GM18526 (cell line): ENCODE results near the gene L3MBTL3.

Experiments
- POLR2A ChIP-seq: IDR thresholded peaks from 3 replicates; pipeline ENCODE4 v1.6.1; 2011; ENCODE audit not compliant: insufficient read length; ENCODE audit errors: extremely low read depth

The L3MBTL3 gene

DNA sequence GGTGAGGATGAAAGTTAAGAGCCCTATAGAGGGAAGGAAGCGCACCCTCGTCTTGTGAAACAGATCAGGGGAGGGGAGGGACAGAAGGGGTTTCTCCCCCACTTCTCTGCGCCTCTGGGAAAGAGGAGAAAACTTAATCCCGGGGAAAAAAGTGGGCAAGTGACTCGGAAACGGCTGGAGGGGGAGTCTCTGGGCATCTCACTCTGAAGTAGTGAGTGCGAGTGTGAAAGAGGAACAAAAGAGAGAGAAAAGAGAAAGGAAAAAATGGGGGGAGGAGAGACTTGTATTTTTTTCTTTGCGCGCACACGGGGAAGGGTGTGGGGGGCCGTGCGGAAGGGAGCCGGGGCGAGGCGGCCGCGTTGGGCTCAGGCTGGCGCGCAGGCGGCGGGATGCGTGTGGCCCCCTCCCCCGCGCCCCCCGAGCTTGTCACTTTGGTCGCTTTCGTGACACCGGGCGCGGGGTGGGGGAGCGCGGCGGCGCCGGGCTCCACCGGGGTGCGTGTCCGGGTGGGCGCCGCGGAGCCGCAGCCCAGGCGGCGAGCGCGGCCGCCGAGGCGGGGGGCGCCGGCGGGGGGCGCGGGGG, 454 bp downstream of the L3MBTL3 start:
- no peak for TF ChIP-seq POLR2A

DNA sequence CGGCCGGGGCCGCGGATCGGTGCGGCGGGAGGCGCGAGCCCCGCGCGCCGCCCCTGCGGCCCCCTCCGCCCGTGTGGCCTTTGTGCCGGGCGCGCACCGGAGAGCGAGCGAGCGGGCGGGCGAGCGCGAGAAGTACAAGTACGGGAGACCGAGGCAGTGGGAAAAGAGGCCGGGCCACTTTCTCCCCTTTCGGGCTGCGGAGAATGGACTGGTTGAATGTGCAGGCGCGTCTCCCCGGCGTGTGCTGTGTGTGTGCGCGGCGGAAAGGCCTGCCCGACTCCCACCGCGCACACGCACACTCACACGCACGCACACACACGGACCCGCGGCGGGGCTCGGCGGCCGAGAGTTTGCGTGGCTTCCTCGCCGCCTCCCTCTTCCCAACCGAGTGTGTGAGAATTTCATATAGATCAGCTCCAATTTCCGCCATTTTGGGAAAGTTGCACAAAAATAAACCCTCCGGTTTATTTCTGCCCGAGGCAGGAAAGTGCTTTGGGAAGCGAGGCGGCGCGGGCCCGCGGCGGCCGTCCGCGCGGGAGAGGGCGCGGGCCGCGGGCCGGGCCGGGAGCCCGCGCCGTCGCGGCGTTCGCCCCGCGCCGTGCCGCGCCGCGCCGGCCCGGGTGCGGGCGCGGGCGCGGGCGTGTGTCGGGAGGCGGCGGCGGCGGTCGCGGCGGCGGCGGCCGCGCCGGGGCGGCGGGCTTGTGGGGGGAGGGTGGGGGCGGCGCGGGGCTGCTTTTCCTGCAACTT, 1.1 kb downstream of the L3MBTL3 start:
- no peak for TF ChIP-seq POLR2A

DNA sequence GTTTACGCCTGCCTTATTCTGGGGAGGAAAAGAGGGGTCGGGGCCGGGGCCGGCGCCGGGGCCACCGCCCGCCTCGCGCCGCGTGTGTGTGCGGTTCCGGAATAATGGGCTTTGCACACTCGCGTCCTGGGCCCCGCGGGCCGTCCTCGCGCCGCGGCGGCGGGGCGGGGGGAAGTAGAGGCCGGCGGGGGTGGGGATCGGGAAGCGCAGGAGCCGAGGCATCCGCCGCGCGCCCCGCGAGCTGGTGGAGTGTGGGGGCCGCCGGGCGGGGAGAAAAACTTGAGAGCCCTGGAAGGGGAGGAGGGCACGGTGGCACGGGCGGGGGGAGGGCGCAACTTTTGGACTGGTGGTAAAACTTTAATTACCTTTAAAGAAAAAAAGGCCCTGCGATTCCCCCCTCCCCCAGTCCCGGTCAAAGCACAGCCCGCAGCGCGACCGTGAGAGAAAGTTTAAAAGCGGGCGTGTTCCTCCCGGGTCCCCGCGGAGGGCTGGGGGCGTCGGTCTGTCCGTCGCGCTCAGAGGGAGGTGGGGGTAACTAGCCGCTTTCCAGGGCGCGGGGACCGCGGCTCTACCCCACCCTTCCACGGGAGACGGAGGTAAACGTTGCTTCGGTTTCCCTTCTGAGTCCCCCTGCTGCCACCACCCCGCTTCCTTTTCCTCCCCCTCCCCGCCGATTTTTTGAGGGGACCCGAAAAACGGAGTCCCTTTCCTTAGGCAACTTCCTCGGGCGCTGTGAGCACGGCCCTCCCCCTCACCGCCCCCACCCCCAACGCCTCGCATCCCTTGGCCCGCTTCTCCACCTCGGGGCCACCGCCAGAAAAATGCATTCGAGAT, 1.9 kb downstream of the L3MBTL3 start:
- no peak for TF ChIP-seq POLR2A

DNA sequence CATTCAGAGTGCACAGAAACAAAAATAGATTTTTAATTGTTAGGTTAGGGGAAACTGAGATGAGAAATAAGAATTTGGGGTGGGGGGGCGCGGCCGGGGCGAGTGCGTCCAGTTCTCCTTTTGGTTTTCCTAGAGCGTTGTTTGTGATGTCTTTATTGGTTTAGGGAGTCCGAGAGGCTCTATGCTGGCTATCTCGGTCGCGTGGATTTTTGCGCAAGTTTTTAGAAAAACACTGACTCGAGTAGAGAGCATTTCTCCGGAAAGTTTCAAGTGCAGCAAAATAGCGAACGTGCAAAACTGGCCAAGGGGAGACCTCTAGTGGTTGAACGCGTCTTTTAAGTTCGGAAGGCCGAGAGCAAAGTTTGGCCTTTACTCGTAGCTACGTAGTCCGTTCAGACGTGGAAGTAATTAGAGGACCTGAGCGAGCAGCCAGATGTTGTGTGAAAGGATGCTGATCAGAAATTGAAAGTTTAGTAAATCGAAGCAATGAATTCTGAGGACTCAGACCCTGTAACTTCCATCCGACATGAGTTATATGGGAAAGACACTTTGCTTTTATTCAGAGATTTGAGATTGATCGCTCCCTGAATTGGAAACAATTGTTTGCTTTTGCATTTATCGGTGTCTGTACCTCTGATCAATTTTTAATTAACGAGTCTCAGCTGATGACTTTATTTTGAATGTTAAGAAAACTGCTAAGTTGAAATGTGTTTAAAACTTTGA, 2.7 kb downstream of the L3MBTL3 start:
- no peak for TF ChIP-seq POLR2A

DNA sequence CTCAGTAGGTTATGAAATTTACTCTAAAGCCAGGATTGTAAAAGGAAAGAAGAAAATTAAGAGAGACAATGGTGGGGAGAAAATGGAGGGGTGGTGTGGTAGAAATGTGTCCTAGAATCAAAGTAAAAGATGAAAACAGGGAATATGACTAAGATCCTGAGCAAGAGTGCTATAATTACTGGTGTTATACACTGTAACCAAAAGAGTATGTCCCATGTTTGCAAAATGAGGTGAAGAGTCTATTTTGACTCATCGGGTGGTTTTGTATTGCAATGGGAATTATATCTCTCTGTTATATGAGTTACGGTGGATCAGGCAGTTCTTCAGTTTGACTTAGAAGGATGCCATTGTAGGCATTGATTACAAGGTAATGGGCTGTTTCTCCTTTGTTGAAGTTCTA, 8.5 kb downstream of the L3MBTL3 start:
- no peak for TF ChIP-seq POLR2A

DNA sequence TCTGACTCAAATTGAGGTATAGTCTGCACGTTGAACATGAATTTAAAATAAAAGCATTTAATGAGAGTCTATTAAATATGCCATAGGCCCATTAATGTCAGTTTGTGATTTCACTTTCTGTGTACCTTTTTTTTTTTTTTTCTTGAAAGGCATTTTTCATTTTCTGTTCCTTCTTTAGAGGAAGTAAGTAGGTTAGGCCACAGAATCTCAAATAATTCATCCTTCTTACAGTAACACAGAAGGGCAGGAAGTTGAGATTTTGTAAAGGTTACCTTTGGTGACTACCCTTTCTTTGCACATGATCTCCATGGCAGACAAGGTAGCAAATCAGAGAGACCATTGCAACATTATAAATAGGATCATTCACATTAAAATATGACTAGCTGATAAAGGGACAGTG, 9.6 kb downstream of the L3MBTL3 start:
- no peak for TF ChIP-seq POLR2A

DNA sequence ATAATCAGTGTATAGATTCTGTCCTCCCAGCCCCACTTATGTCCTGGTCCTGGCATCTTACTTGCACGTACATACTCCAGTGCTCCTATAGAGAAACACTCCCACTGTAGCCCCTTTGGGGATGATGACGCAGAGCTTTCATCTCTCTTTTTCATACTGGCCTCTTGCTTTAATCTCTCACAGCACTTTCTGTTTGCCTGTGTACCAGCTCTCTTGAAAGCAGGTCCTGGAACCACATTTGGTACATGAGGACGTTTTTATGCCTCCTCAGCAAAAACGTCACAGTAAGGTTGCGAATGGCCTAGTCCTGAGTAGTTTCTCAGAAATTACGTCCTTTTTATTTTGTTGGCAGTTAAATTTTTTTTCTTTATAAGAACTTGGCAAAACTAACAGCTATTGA, 10.8 kb downstream of the L3MBTL3 start:
- TF ChIP-seq POLR2A = no peak

DNA sequence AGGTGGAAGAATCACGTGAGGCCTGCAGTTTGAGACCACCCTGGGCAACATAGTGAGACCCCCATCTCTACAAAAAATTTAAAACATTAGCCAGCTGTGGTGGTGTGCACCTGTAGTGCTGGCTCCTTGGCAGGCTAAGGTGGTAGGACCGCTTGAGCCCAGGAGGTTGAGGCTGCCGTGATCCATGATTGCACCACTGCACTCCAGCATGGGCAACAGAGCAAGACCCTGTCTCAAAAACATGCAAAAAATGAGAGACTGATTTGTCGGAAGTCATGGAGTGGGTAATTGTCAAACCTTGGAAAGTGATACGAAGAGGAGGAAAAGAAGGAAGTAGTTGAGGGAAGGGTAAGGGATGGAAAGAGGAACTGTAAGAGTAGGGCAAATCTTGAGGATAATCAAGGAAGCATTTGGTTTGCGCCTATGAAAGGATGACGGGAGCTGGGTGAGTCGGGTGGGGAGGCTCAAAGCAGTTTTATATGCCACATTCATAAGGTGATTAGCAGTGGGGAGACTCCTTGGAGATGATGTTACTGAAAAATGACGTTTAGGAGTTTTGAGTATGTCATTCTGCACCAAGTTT, 14.5 kb downstream of the L3MBTL3 start:
- no peak for TF ChIP-seq POLR2A

DNA sequence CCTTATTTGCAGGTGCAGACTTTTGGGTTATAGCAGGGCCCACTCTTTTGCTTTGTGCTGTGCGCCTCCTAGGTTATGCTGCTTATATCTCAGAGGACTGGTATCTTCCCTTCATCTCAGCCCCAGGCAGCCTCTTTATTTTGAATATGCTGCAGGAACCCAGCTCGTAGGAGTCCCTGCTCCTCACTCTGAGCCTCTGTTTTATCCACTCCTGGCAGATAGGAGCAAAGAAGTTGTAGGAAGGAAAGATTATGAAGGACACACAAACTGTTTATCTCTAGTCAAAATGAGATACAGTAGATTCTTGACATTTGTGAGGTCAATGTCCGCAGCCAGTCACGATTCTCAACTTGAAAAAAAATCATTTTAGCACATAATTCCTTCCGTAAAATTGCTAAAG, 15.6 kb downstream of the L3MBTL3 start:
- no peak for TF ChIP-seq POLR2A

DNA sequence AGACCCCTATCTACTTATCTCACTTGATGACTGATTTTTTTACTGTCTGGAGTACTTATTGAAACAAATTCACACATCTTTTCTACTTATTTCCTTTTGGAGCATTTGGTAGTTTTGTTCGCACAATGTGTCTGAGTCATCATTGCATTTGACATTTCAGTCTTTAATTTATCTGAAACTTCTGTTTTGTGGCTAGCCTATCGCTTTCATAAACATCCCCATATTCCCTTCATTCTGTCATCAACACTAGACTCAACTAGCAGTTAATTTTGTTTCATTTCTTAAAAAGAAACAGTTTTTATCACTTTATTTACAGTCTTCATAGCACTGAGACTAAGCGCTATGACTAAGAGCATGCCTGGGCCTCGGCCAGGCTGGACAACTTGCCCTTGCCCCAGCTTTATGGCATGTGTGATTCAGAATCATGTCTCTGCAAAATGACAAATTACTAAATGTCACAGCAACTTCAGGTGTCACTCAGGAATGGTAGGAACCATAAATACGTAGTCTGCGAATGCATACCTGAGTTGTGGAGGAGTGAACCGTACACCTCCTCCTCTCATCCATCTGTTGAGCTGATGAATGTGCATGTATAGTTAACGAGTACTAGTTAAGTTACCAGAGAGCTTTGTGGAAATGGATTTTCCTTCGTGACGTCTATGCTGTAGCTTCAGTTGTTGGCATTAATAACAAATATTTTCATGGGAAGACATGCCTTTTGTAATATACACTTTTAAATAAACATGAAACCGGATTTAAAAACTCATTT, 16.2 kb downstream of the L3MBTL3 start:
- TF ChIP-seq POLR2A = no peak

DNA sequence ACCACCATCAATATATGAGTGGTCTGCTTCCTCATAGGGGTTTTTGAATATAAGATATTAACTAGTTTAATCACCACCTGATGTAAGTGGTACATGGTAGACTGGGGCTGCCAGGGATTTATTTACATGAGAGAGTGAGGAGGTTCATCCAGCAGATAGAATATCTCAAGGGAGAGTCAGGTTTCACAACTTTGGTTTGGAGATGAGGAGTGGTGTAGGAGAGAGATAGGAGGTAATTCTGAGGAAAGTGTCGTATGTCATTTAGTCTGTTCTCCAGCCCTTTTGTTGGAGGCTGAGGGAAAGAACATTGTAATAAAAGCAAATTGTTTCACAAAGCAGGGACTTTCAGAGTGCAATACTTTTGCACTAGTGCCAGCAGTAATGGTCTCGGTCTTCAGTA, 16.8 kb downstream of the L3MBTL3 start:
- no peak for TF ChIP-seq POLR2A

DNA sequence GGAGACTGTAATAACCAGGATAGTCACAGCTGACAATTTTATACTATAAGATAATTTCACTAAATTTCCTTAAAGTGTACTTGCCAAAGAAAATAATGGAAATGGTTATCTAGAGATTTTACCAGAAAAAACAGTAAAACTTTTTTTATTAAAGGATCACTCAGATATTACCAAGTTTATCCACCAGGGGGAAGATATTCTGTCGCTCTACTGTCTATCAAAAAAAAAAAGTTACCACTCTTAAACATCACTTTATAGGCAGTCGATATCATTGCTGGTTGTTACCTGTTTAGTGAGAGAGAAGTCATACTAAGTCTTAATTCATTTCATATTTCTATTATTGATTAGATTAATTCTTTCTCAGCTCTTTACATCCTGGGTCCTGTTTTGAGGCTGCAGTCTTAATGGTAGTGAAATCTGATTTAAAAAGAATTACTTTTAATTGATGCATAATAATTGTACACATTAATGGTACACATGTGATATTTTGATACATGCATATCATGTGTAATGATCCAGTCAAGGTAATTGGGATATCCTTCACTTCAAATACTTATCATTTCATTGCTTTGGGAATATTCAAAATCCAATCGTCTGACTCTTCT, 18.9 kb downstream of the L3MBTL3 start:
- no peak for TF ChIP-seq POLR2A

DNA sequence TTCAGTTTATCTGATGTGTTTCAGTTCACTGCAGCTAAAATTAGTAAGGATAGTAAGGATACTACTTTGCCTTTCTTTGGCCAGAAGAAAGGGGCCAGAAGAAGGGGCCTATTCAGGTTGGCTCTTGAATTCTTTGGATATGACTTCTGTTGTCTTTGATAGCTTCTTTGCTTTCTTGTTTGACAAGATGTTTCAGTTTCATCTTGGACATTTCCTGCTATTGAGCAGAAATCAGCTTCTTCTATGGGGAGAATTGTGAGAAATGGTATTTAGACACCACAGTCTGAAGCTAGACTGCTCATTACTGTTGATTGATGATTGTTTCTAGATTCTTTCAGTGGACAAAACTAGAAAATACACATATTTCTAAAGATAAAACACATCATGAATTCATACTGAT, 23.2 kb downstream of the L3MBTL3 start:
- TF ChIP-seq POLR2A = no peak

DNA sequence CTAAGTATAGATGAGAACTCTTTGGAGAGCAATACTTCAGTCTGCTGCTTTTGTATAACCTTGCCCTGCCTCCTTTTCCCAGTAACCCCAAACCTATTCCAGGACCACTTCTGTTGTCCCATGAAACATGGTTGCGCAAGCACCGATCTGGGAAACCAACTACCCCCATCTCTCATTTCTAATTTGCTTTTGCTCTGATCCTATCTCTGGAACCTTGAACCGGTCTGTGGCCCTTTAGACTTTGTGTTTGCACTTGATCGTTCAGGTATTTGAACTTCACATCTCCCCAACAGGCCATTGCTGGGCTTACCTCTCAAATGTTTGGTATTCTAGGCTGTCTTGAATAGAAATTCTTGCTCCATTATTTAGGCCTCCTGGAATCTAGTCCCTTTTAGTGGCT, 25.0 kb downstream of the L3MBTL3 start:
- TF ChIP-seq POLR2A = no peak

DNA sequence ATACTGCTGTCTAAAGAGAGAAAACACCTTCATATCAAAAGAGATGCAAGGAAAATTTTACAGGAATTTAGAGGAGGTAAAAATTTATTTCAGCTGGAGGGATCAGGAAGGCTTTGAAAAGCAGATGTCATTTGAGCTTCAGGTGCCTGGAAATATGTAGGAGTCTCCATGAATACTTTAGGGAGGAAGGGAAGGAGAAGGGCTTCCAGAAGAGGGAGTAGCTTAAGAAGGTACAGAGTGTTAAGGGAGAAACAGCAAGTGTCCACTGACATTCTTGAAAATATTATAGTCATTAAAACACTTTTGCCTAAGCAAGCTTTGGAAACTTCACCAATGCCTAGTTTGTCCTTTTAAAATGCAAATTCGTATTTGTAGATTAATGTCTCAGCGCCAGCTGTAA, 27.2 kb downstream of the L3MBTL3 start:
- TF ChIP-seq POLR2A = no peak

DNA sequence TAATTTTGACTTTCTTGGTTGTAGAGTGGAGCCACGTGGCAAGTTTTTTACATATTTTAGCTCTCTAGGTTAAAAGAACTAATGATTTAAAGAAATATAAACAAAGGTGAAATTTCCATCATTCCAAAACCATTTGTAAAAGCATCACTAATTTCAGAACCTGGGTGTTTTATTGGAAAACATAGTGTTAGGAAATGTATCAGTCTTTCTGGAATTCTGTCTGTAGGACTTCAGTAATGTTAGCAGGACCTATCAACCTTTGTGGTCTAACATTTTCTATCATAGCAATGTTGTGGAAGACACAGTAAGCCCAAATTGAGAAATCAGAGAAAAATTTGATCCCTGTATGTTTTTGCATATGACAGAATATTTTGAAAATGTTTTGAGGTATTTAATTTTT, 28.3 kb downstream of the L3MBTL3 start:
- TF ChIP-seq POLR2A = no peak
